Measurements from ENCODE around the gene RPL39L.
A peak's percentile ranks its signal among the peaks of the same experiment; 100 is the strongest.
"Not testable (repeated sequence)": the region's sequence is repeated elsewhere in the genome, so short reads cannot be mapped to it uniquely, and the experiment has no call there.

Gene RPL39L

GRCh38 chr3:187139126-187139894 lies at the start of gene RPL39L:
TSS of gene RPL39L (minus strand) at chr3:187139496. CDS start at chr3:187121300, 18,196 bp downstream.
- peak; percentile 95 to 96 for DNase-seq

GRCh38 chr3:187188931-187189330 lies 49.6 kb upstream of the RPL39L start:
- DNase-seq: no peak

- no peak for DNase-seq
Observed at GRCh38 chr3:187186801-187187421, 47.6 kb upstream of the RPL39L start.

- no peak for DNase-seq
Observed at GRCh38 chr3:187186375-187186774, 47.1 kb upstream of the RPL39L start.

- DNase-seq: no peak
Observed at GRCh38 chr3:187185759-187186158, 46.5 kb upstream of the RPL39L start.

- no peak for DNase-seq
Observed at GRCh38 chr3:187183903-187184302, 44.6 kb upstream of the RPL39L start.

- DNase-seq: no peak
Observed at GRCh38 chr3:187183210-187183862, 44.0 kb upstream of the RPL39L start.

- no peak for DNase-seq
Observed at GRCh38 chr3:187181454-187182170, 42.3 kb upstream of the RPL39L start.

- no peak for DNase-seq
Observed at GRCh38 chr3:187172929-187173328, 33.6 kb upstream of the RPL39L start.

- DNase-seq: not testable (repeated sequence)
Observed at GRCh38 chr3:187170911-187171310, 31.6 kb upstream of the RPL39L start.

GRCh38 chr3:187169231-187169960 lies 30.1 kb upstream of the RPL39L start:
- no peak for DNase-seq

GRCh38 chr3:187167777-187168176 lies 28.5 kb upstream of the RPL39L start:
- DNase-seq: no peak

- no peak for DNase-seq
Observed at GRCh38 chr3:187166750-187167149, 27.5 kb upstream of the RPL39L start.

GRCh38 chr3:187165144-187165543 lies 25.8 kb upstream of the RPL39L start:
- peak in 1 of 2 experiments; percentile 25 for DNase-seq

- no peak for DNase-seq
Observed at GRCh38 chr3:187162265-187162953, 23.1 kb upstream of the RPL39L start.

GRCh38 chr3:187161556-187161955 lies 22.3 kb upstream of the RPL39L start:
- DNase-seq: no peak

GRCh38 chr3:187150599-187150998 lies 11.3 kb upstream of the RPL39L start:
- peak; percentile 81 to 85 for DNase-seq

GRCh38 chr3:187150186-187150585 lies 10.9 kb upstream of the RPL39L start:
- no peak for DNase-seq

- no peak for DNase-seq
Observed at GRCh38 chr3:187146389-187146788, 7.1 kb upstream of the RPL39L start.

GRCh38 chr3:187145149-187145895 lies 6.0 kb upstream of the RPL39L start:
- DNase-seq: no peak

- DNase-seq: no peak
Observed at GRCh38 chr3:187139895-187140253, 578 bp upstream of the RPL39L start.

Measured in activated T-cell treated with anti-CD3 and anti-CD28 coated beads, Interleukin-2, amount 50 U/mL, for 48 hours (primary cell).